Measurements from ENCODE around the gene TGFB1I1. TPM values are rescaled to one million over a fixed set of nuclear protein-coding genes. Genes with fewer than 3 reads are reported as not detected.
"Not testable (repeated sequence)": the region's sequence is repeated elsewhere in the genome, so short reads cannot be mapped to it uniquely, and the experiment has no call there.

The TGFB1I1 gene
- total RNA-seq, 1 donor from 2014 or later, result 2.6 TPM

- intact Hi-C loops (cut with micrococcal nuclease), result no loop called here
- CTCF ChIA-PET, result no interaction called here
- ATAC-seq (ENCODE audit: low read depth) (no peak), DNase-seq (no peak)
- Mint-ChIP-seq H3K27ac (no peak overlapping the region), H3K9me3 (no peaks in the 10 kb centered on the region), H3K4me3 (no peak overlapping the region), H3K4me1 (no peaks in the 10 kb centered on the region), H3K36me3 (ENCODE audit: low read depth) (no peaks in the 10 kb centered on the region), H3K27me3 (peaks cover 10% of the 10 kb centered on the region)
- POLR2A ChIA-PET, result no interaction called here
- TF ChIP-seq CTCF (IDR thresholded peaks at IDR 0.05), result no peak
These were observed 50.1 kb downstream of the TGFB1I1 start for GRCh38 chr16:31522071-31522470.

DNA sequence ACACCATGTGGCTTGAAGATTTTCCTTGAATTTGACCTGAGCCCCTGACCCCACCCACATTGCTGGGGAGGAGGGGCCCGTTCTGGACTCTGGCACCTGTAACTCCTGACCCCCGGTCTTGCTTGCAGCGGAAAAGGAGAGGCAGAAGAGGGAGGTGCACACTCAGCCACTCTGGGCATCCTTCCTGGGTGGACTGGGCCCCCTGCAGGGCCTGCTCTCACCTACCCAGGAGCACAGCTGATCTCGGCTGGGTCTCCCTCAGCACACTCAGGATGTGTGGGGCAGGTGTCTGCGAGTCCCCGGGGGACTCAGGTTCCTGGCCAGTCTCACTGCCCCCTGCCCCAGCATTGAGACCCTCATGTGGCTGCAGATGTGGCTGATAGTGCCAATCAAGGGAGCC, 51.8 kb downstream of the TGFB1I1 start:
- Mint-ChIP-seq H3K27me3 (peaks cover 17% of the 10 kb centered on the region), H3K4me1 (peaks cover 12% of the 10 kb centered on the region)
- POLR2A ChIA-PET; H3K36me3 Mint-ChIP-seq (ENCODE audit: low read depth); intact Hi-C loops (cut with micrococcal nuclease); ATAC-seq (ENCODE audit: low read depth); DNase-seq; H3K9me3 Mint-ChIP-seq; H3K27ac Mint-ChIP-seq; H3K4me3 Mint-ChIP-seq; CTCF ChIA-PET: not testable (repeated sequence)

- Mint-ChIP-seq H3K4me1 (peaks cover 19% of the 10 kb centered on the region), H3K9me3 (no peaks in the 10 kb centered on the region), H3K4me3 (no peak overlapping the region), H3K27ac (no peak overlapping the region), H3K27me3 (peaks cover 24% of the 10 kb centered on the region), H3K36me3 (ENCODE audit: low read depth) (no peaks in the 10 kb centered on the region)
- no peak for DNase-seq
- ChIA-PET POLR2A (no interaction called here), CTCF (no interaction called here)
- no peak for ATAC-seq (ENCODE audit: low read depth)
- no peak for TF ChIP-seq CTCF (IDR thresholded peaks at IDR 0.05)
- intact Hi-C loops (cut with micrococcal nuclease), result no loop called here
These were observed 53.2 kb downstream of the TGFB1I1 start for GRCh38 chr16:31525113-31525512.

Other genes with a start within 250 kb of the TGFB1I1 start
- 40.6 and 44.6 TPM in 2 replicates for gene ITGAM, start 212.2 kb upstream of the TGFB1I1 start, total RNA-seq
- 81.9 and 100 TPM in 2 replicates for gene ITGAX, start 117.0 kb upstream of the TGFB1I1 start, total RNA-seq
- gene ITGAD, start 78.8 kb upstream of the TGFB1I1 start, total RNA-seq, result 0.05 and 0.07 TPM in 2 replicates
- gene COX6A2, start 43.8 kb upstream of the TGFB1I1 start, total RNA-seq, result not detected in 2 replicates
- 0.10 and 0.11 TPM in 2 replicates for gene ZNF843, start 29.4 kb upstream of the TGFB1I1 start, total RNA-seq
- 10.9 TPM in 2 replicates for gene ARMC5, start 12.7 kb upstream of the TGFB1I1 start, total RNA-seq
- not detected in 2 replicates for gene SLC5A2, start 11.0 kb downstream of the TGFB1I1 start, total RNA-seq
- 58.6 and 59.7 TPM in 2 replicates for gene RUSF1, start 36.2 kb downstream of the TGFB1I1 start, total RNA-seq
- not detected in 2 replicates for gene AHSP, start 55.7 kb downstream of the TGFB1I1 start, total RNA-seq

Data from activated B cell treated with CpG ODN at 0.5 μM for 24 hours (primary cell).